Measurements from ENCODE around the gene STARD5.

The STARD5 gene

GRCh38 chr15:81293728-81294515 is 30.0 kb downstream of the STARD5 start:
- Histone ChIP-seq H3K4me1 (ENCODE audit: control insufficient read depth, insufficient read depth, low read length, poor library complexity, severe bottlenecking) (peaks cover 3% of the 10 kb centered on the region), H3K4me3 (ENCODE audit: extremely low read depth, insufficient read depth, low read length, poor library complexity, severe bottlenecking) (no peak overlapping the region), H3K9me3 (ENCODE audit: control insufficient read depth, low read length) (no peaks in the 10 kb centered on the region), H3K36me3 (ENCODE audit: control insufficient read depth, insufficient read depth, low read length) (no peaks in the 10 kb centered on the region), H3K27ac (ENCODE audit: low read depth, low read length, severe bottlenecking) (no peak overlapping the region)
- WGBS, 2 experiments (ENCODE audit: insufficient coverage in 2 of 2) = 81 to 82% methylated on average over 4 to 5 of the region's 9 CpGs

- no peaks in the 10 kb centered on the region for H3K9me3 ChIP-seq (ENCODE audit: control insufficient read depth, low read length)
- H3K27ac ChIP-seq (ENCODE audit: low read depth, low read length, severe bottlenecking) = no peak overlapping the region
- H3K36me3 ChIP-seq (ENCODE audit: control insufficient read depth, insufficient read depth, low read length) = no peaks in the 10 kb centered on the region
- no peak overlapping the region for H3K4me3 ChIP-seq (ENCODE audit: extremely low read depth, insufficient read depth, low read length, poor library complexity, severe bottlenecking)
- WGBS, 2 experiments (ENCODE audit: insufficient coverage in 2 of 2) = 90% methylated on average over 6 to 7 of the region's 12 CpGs
- peaks cover 3% of the 10 kb centered on the region for H3K4me1 ChIP-seq (ENCODE audit: control insufficient read depth, insufficient read depth, low read length, poor library complexity, severe bottlenecking)
Observed at GRCh38 chr15:81292523-81293001, 31.4 kb downstream of the STARD5 start.

- Histone ChIP-seq H3K4me1 (ENCODE audit: control insufficient read depth, insufficient read depth, low read length, poor library complexity, severe bottlenecking) (peaks cover 3% of the 10 kb centered on the region), H3K4me3 (ENCODE audit: extremely low read depth, insufficient read depth, low read length, poor library complexity, severe bottlenecking) (no peak overlapping the region), H3K27ac (ENCODE audit: low read depth, low read length, severe bottlenecking) (no peak overlapping the region), H3K36me3 (ENCODE audit: control insufficient read depth, insufficient read depth, low read length) (no peaks in the 10 kb centered on the region), H3K9me3 (ENCODE audit: control insufficient read depth, low read length) (no peaks in the 10 kb centered on the region)
- 88 to 94% methylated on average over 2 to 4 of the region's 5 CpGs for WGBS, 2 experiments (ENCODE audit: insufficient coverage in 2 of 2)
Observed at GRCh38 chr15:81291916-81292522, 31.9 kb downstream of the STARD5 start.

GRCh38 chr15:81289910-81290309 is 34.0 kb downstream of the STARD5 start:
- Histone ChIP-seq H3K9me3 (ENCODE audit: control insufficient read depth, low read length) (no peaks in the 10 kb centered on the region), H3K4me3 (ENCODE audit: extremely low read depth, insufficient read depth, low read length, poor library complexity, severe bottlenecking) (no peak overlapping the region), H3K36me3 (ENCODE audit: control insufficient read depth, insufficient read depth, low read length) (no peaks in the 10 kb centered on the region), H3K27ac (ENCODE audit: low read depth, low read length, severe bottlenecking) (no peak overlapping the region), H3K4me1 (ENCODE audit: control insufficient read depth, insufficient read depth, low read length, poor library complexity, severe bottlenecking) (no peaks in the 10 kb centered on the region)
- 92 to 95% methylated on average over 3 of the region's 4 CpGs for WGBS, 2 experiments (ENCODE audit: insufficient coverage in 2 of 2)

- Histone ChIP-seq H3K4me1 (ENCODE audit: control insufficient read depth, insufficient read depth, low read length, poor library complexity, severe bottlenecking) (no peaks in the 10 kb centered on the region), H3K36me3 (ENCODE audit: control insufficient read depth, insufficient read depth, low read length) (no peaks in the 10 kb centered on the region), H3K9me3 (ENCODE audit: control insufficient read depth, low read length) (no peaks in the 10 kb centered on the region), H3K4me3 (ENCODE audit: extremely low read depth, insufficient read depth, low read length, poor library complexity, severe bottlenecking) (no peak overlapping the region), H3K27ac (ENCODE audit: low read depth, low read length, severe bottlenecking) (no peak overlapping the region)
- WGBS, 2 experiments (ENCODE audit: insufficient coverage in 2 of 2) = 91 to 100% methylated on average over 2 to 6 of the region's 8 CpGs
Observed at GRCh38 chr15:81288616-81289015, 35.3 kb downstream of the STARD5 start.

- Histone ChIP-seq H3K4me1 (ENCODE audit: control insufficient read depth, insufficient read depth, low read length, poor library complexity, severe bottlenecking) (no peaks in the 10 kb centered on the region), H3K4me3 (ENCODE audit: extremely low read depth, insufficient read depth, low read length, poor library complexity, severe bottlenecking) (no peak overlapping the region), H3K9me3 (ENCODE audit: control insufficient read depth, low read length) (no peaks in the 10 kb centered on the region), H3K36me3 (ENCODE audit: control insufficient read depth, insufficient read depth, low read length) (no peaks in the 10 kb centered on the region), H3K27ac (ENCODE audit: low read depth, low read length, severe bottlenecking) (no peak overlapping the region)
- WGBS, 2 experiments (ENCODE audit: insufficient coverage in 2 of 2) = 100% methylated on average over 2 of the region's 3 CpGs; no CpG with 5 or more reads in 1 of the 2 experiments
Observed at GRCh38 chr15:81288040-81288439, 35.9 kb downstream of the STARD5 start.

- Histone ChIP-seq H3K9me3 (ENCODE audit: control insufficient read depth, low read length) (no peaks in the 10 kb centered on the region), H3K4me3 (ENCODE audit: extremely low read depth, insufficient read depth, low read length, poor library complexity, severe bottlenecking) (no peak overlapping the region), H3K36me3 (ENCODE audit: control insufficient read depth, insufficient read depth, low read length) (no peaks in the 10 kb centered on the region), H3K27ac (ENCODE audit: low read depth, low read length, severe bottlenecking) (no peak overlapping the region), H3K4me1 (ENCODE audit: control insufficient read depth, insufficient read depth, low read length, poor library complexity, severe bottlenecking) (no peaks in the 10 kb centered on the region)
- WGBS, 2 experiments (ENCODE audit: insufficient coverage in 2 of 2) = 88 to 91% methylated on average over 1 of the region's 2 CpGs
Observed at GRCh38 chr15:81286621-81287121, 37.3 kb downstream of the STARD5 start.

DNA sequence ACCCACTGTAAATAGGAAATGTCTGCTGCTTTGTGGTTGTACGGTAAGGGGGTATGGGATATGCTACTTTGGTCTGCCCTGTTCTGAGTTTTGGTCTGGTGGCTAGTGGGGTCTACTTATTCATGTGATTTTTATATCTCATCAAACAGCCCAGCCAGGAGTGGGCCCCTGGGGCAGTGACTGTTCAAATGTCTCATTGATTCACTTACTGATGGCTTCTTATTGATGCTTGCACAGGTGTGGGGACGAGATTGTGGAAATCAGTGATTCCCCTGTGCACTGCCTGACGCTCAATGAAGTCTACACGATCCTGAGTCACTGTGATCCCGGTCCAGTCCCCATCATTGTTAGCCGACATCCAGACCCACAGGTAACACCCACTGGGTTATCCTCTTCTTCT is 38.5 kb downstream of the STARD5 start:
- no peak overlapping the region for H3K4me3 ChIP-seq (ENCODE audit: extremely low read depth, insufficient read depth, low read length, poor library complexity, severe bottlenecking)
- WGBS, 2 experiments (ENCODE audit: insufficient coverage in 2 of 2) = 89 to 90% methylated on average over 5 of the region's 6 CpGs
- no peaks in the 10 kb centered on the region for H3K9me3 ChIP-seq (ENCODE audit: control insufficient read depth, low read length)
- H3K27ac ChIP-seq (ENCODE audit: low read depth, low read length, severe bottlenecking) = no peak overlapping the region
- no peaks in the 10 kb centered on the region for H3K4me1 ChIP-seq (ENCODE audit: control insufficient read depth, insufficient read depth, low read length, poor library complexity, severe bottlenecking)
- H3K36me3 ChIP-seq (ENCODE audit: control insufficient read depth, insufficient read depth, low read length) = no peaks in the 10 kb centered on the region

- Histone ChIP-seq H3K4me1 (ENCODE audit: control insufficient read depth, insufficient read depth, low read length, poor library complexity, severe bottlenecking) (no peaks in the 10 kb centered on the region), H3K9me3 (ENCODE audit: control insufficient read depth, low read length) (no peaks in the 10 kb centered on the region), H3K4me3 (ENCODE audit: extremely low read depth, insufficient read depth, low read length, poor library complexity, severe bottlenecking) (no peak overlapping the region), H3K27ac (ENCODE audit: low read depth, low read length, severe bottlenecking) (no peak overlapping the region), H3K36me3 (ENCODE audit: control insufficient read depth, insufficient read depth, low read length) (no peaks in the 10 kb centered on the region)
- WGBS, 2 experiments (ENCODE audit: insufficient coverage in 2 of 2) = 95 to 97% methylated on average over 3 to 4 of the region's 5 CpGs
Observed at GRCh38 chr15:81284256-81285031, 39.5 kb downstream of the STARD5 start.

DNA sequence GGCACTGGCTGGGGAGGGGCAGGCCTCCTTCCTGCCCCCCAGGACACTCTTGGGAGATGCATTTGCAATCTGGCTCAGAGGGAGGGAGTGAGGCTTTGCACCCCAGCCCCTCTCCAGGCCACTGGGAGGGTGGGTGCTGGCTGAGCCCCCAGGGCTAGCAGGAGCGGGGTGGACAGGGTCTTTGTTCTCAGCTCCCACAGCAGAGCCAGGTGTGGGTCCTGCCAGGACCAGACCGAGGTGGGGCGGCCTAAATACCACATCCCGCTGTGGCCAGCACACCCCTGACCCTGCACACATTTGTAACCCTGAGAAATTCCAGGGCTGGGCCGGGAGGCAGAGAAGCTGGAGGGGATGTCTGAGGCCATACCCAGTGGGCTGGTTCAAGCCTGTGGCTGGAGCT is 41.0 kb downstream of the STARD5 start:
- Histone ChIP-seq H3K9me3 (ENCODE audit: control insufficient read depth, low read length) (peaks cover 4% of the 10 kb centered on the region), H3K27ac (ENCODE audit: low read depth, low read length, severe bottlenecking) (no peak overlapping the region), H3K4me1 (ENCODE audit: control insufficient read depth, insufficient read depth, low read length, poor library complexity, severe bottlenecking) (no peaks in the 10 kb centered on the region), H3K36me3 (ENCODE audit: control insufficient read depth, insufficient read depth, low read length) (no peaks in the 10 kb centered on the region), H3K4me3 (ENCODE audit: extremely low read depth, insufficient read depth, low read length, poor library complexity, severe bottlenecking) (no peak overlapping the region)
- 83 to 86% methylated on average over 3 to 5 of the region's 5 CpGs for WGBS, 2 experiments (ENCODE audit: insufficient coverage in 2 of 2)

All from mesodermal cell (in vitro differentiated cells).